Lower leg skin (tissue), 4 donors: ENCODE results near the gene FBXL14. TPM values are rescaled to one million over a fixed set of nuclear protein-coding genes. Genes with fewer than 3 reads are reported as not detected.

ENCODE experiments used
- DNase-seq, 2 donors: peaks; one replicate each; pipeline ENCODE4 v3.0.0-alpha.2; 2019; ENCODE audit warnings: low spot score in 2 of 2
- H3K4me3 ChIP-seq: fragments of 200-600 bp; sonication (generic); 2 replicates; pipeline ENCODE4 v1.5.1; 2017; ENCODE audit warnings: mild to moderate bottlenecking, low read depth; ENCODE audit not compliant: poor library complexity, severe bottlenecking
- CTCF ChIP-seq, 3 donors: fragments of 450-650 bp; IDR thresholded peaks; one replicate each; pipeline ENCODE4 v1.5.1; 2016; ENCODE audit warnings: antibody characterized with exemption in 3 of 3, mild to moderate bottlenecking in 3 of 3, moderate library complexity in 2 of 3
- POLR2A ChIP-seq, 2 donors: fragments of 450-650 bp; IDR thresholded peaks; one replicate each; pipeline ENCODE4 v1.6.1; 2016 to 2017; ENCODE audit warnings: antibody characterized with exemption in 2 of 2, mild to moderate bottlenecking in 1 of 2, moderate library complexity in 1 of 2
- WGBS, 2 donors: methylation state at CpG; one replicate each; pipeline ENCODE4 v1.1.5; 2018; 5-methylcytosine and 5-hydroxymethylcytosine counted together
- intact Hi-C: fragments of 100-400 bp; cut with DNase I; formaldehyde crosslinking; loops from one replicate; pipeline ENCODE4 v1.15.0; 2023; ENCODE audit warnings: low total_unique reads
- total RNA-seq, 4 donors: library from RNA; depleted of rRNA; stranded (reverse); fragments of >200 nt; gene quantifications; one replicate each; pipeline ENCODE4 v1.1.0, GENCODE V29; 2016

Gene FBXL14
- total RNA-seq, 4 donors from 2014 or later = 9.3 to 12.8 (median 10.9) TPM

GRCh38 chr12:1593174-1594005 is 991 bp downstream of the FBXL14 start:
- intact Hi-C loops = loop anchor here (5.0 kb wide), 1 partner anchor 476 kb away; no protein-coding TSS in a partner anchor
- peak overlapping the region; percentile 75 for H3K4me3 ChIP-seq
- TF ChIP-seq POLR2A (IDR thresholded peaks at IDR 0.05) (no peak), CTCF (IDR thresholded peaks at IDR 0.05) (no peak)
- WGBS, 2 donors = 16 to 17% methylated on average over 20 to 40 of the region's 56 CpGs
- DNase-seq = no peak

DNA sequence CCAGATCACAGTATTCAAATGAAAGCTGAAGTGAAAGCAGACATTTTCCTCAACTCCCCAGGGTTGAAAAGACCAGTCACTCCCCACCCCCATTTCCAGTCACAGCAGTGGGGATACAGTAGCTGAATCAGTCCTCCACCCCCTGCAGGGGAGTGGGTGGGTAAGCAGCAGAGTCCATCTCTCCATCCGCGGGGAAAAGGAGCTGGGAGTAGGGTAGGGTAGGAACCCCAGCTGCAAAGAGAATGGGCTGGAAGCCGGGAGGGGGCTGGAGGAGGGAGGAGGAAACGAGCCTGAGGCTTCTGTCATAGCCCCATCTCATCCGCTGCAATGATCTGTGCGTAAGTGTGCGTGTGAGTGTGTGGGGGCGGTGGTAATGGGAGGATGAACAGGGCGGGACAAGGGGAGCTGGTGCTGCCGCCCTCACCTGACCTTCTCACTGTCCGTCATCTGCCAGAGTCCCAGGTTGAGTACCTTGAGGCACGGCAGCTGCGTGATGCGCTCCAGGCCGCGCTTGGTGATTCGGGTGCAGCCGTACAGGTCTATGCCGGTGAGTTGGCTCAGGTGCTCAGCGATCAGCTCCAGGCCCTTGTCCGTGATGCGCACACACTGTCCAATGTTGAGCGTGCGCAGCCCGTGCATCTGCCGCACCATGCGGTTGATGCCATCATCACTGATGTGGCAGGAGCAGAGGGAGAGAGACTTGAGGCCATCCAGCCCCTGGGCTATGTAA is 1.8 kb downstream of the FBXL14 start:
- no peak overlapping the region for H3K4me3 ChIP-seq
- TF ChIP-seq POLR2A (IDR thresholded peaks at IDR 0.05) (no peak), CTCF (IDR thresholded peaks at IDR 0.05) (no peak)
- DNase-seq = no peak
- WGBS, 2 donors = 4 to 12% methylated on average over 27 of the region's 27 CpGs
- intact Hi-C loops = loop anchor here (5.0 kb wide), 1 partner anchor 475 kb away; no protein-coding TSS in a partner anchor

- intact Hi-C loops = loop anchor here (5.0 kb wide), 1 partner anchor 474 kb away; no protein-coding TSS in a partner anchor
- no peak for DNase-seq
- 26 to 34% methylated on average over 4 of the region's 4 CpGs for WGBS, 2 donors
- no peak overlapping the region for H3K4me3 ChIP-seq
- TF ChIP-seq POLR2A (IDR thresholded peaks at IDR 0.05) (no peak), CTCF (IDR thresholded peaks at IDR 0.05) (no peak)
Measured at GRCh38 chr12:1591543-1591942, 2.8 kb downstream of the FBXL14 start.

- 15 to 22% methylated on average over 3 of the region's 3 CpGs for WGBS, 2 donors
- intact Hi-C loops = loop anchor here (5.0 kb wide), 1 partner anchor 474 kb away; no protein-coding TSS in a partner anchor
- DNase-seq = no peak
- no peak for TF ChIP-seq POLR2A (IDR thresholded peaks at IDR 0.05)
- no peak for TF ChIP-seq CTCF (IDR thresholded peaks at IDR 0.05)
- no peak overlapping the region for H3K4me3 ChIP-seq
Measured at GRCh38 chr12:1591034-1591433, 3.3 kb downstream of the FBXL14 start.

GRCh38 chr12:1590221-1590979 is 4.0 kb downstream of the FBXL14 start:
- 29 to 36% methylated on average over 12 of the region's 12 CpGs for whole genome bisulfite sequencing, 2 donors
- intact Hi-C loops = loop anchor here (5.0 kb wide), 1 partner anchor 473 kb away; no protein-coding TSS in a partner anchor
- no peak overlapping the region for H3K4me3 ChIP-seq
- no peak for DNase-seq
- TF ChIP-seq POLR2A (IDR thresholded peaks at IDR 0.05) (no peak), CTCF (IDR thresholded peaks at IDR 0.05) (no peak)
